Astrocyte of the cerebellum (primary cell): Measurements from ENCODE around the gene RLN3.
A peak's percentile ranks its signal among the peaks of the same experiment; 100 is the strongest.

Experiments used
- DNase-seq: peaks from one replicate; pipeline ENCODE4 v3.0.0-alpha.2; 2011; ENCODE audit warnings: low read depth
- H3K4me3 ChIP-seq: 2 replicates; pipeline ENCODE4 v1.5.1; 2011; ENCODE audit warnings: mild to moderate bottlenecking, low read depth, low read length, moderate library complexity
- in situ Hi-C: cut with HindIII; loops from 2 replicates; pipeline ENCODE4 v1.10.0; 2017; ENCODE audit warnings: low sequenced_read_pairs
- TF ChIP-seq, protein P1 (sequence below): IDR thresholded peaks from 2 replicates; pipeline ENCODE4 v1.5.1; 2012; ENCODE audit warnings: low read length, low read depth, moderate library complexity, mild to moderate bottlenecking; ENCODE audit errors: missing control alignments

Gene RLN3

DNA sequence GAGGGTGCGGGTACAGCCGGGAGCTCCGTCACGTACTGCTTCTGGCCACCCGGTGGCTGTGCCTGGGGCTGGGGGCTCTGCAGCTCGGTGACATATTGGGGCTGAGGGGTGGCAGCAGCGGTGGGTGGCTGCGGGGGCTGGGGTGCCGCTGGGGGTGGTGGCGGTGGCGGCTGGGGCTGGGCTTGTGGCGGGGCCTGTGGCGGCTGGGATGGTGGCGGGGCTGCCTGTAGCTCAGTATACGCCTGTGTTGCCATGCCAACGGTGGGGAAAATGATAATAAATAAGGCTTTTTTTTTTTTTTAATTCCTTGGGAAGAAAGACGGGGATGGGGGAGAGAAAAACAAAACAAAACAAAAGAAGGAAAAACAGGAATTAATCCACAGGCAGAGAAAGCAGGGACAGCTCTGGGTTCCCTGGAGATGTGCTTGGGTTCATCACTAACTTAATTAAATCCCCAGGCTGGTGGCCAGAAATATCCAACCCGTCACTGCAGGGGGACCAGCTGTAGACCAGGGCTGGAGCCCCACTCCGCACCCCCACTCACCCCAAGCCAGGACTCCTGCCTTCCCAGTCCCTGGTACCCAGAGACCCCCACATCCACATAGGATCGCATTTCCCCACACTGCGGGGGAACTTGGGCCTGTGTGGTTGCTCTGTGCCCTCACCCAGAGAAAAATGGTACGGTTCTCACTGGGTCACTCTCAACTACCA lies 34.2 kb upstream of the RLN3 start:
- no peak overlapping the region for H3K4me3 ChIP-seq
- DNase-seq = no peak
- in situ Hi-C loops = no loop called here
- TF ChIP-seq, protein P1, sequence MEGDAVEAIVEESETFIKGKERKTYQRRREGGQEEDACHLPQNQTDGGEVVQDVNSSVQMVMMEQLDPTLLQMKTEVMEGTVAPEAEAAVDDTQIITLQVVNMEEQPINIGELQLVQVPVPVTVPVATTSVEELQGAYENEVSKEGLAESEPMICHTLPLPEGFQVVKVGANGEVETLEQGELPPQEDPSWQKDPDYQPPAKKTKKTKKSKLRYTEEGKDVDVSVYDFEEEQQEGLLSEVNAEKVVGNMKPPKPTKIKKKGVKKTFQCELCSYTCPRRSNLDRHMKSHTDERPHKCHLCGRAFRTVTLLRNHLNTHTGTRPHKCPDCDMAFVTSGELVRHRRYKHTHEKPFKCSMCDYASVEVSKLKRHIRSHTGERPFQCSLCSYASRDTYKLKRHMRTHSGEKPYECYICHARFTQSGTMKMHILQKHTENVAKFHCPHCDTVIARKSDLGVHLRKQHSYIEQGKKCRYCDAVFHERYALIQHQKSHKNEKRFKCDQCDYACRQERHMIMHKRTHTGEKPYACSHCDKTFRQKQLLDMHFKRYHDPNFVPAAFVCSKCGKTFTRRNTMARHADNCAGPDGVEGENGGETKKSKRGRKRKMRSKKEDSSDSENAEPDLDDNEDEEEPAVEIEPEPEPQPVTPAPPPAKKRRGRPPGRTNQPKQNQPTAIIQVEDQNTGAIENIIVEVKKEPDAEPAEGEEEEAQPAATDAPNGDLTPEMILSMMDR = no peak

DNA sequence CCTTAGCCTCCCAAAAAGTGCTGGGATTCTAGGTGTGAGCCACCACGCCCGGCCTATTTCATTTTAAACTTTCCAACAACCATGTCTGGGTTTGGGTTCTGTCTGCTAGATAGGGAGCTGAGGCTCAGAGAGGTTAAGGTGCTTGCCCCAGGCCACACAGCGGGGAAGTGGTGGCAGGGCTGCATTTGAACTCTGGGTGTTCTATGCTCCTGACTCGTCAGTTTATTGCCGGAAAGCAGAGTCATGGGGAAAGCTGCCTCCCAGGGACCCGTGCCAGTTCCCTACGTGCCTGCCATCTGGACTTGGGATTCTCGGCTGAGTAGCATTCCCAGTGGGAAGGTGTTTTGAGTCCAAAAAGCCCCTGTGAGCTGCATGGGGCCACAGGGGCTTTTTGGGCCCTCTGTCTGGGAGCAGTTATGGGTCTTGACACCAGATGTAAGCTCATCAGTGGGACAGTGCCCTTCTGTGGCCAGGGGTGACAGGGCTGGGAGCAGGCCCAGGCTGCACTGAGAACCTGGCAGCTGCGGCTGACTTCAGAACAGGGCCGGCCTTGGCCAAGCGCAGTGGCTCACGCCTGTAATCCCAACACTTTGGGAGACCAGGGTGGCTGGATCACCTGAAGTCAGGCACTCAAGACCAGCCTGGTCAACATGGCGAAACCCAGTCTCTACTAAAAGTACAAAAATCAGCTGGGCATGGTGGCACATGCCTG lies 32.8 kb upstream of the RLN3 start:
- TF ChIP-seq, protein P1 = no peak
- peak; percentile 11 for DNase-seq
- H3K4me3 ChIP-seq = no peak overlapping the region
- in situ Hi-C loops = no loop called here

DNA sequence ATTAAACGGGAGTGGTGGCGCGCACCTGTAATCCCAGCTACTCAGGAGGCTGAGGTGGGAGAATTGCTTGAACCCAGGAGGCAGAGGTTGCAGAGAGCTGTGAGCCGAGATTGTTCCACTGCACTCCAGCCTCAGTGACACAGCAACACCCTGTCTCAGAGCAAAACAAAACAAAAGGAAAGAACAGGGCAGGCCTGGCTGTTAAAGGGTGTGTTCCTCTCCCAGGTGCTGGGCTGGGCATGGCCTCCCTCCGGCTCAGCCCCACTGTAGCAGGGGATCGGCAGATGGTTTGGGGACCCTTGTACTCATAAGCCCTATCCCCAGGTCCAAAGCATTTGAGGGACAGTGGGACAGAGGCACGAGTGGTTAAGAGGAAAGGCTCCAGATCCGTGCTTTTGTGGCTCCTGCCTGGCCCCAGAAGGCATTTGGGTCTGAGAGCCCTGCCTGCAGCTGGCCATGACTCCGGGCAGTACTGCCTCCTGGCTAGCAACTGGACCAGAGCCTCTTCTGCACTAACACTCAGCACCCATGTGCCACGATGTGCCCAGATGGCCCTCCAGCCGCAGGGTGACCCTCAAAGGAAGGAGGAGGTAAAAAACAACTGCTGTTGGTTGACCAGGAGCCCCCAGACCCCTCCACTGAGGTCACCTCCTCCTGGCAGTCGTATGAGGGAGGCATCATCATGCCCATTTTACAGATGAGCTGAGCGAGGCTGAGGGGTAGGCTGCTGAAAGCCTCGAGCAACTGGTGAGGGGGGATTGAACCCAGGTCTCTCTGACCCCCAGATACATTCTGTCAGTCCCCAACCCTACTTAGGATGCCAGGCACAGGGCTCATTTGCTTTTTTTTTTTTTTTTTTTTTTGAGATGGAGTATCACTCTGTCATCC lies 31.8 kb upstream of the RLN3 start:
- in situ Hi-C loops = no loop called here
- H3K4me3 ChIP-seq = no peak overlapping the region
- no peak for DNase-seq
- TF ChIP-seq, protein P1 = no peak

DNA sequence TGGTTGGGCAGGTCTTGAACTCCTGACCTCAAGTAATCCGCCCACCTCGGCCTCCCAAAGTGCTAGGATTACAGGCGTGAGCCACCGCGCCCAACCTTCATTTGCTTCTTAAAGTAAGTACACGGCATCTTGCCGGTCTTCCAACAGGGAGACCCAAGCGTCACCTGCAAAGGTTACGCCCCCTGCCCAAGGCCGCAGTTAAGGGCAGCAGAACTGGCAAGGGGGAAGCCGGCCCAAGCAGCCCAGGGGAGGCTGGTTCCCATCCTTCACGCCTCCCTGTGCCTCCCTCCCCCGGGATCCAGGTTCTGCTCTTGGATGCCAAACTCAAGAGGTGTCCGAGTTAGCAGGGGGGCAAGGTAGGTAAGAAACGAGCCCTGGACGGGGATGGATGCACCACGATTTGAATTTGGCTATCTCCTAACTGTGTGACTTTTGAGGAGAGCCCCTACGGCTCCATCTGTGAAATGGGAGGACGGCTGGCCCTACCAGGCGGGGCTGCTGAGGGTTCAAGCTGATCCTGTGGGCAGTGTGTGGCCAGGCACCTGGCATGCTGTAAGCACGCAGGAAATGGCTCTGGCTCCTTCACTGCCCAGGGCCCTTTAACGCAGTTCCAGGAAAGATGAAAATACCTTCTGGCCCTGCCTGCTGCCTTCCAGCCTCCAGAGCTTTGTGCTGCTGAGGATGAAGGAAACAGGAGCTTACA lies 30.9 kb upstream of the RLN3 start:
- in situ Hi-C loops = no loop called here
- TF ChIP-seq, protein P1 = no peak
- DNase-seq = no peak
- H3K4me3 ChIP-seq = no peak overlapping the region

- TF ChIP-seq, protein P1 = no peak
- no peak for DNase-seq
- H3K4me3 ChIP-seq = no peak overlapping the region
- in situ Hi-C loops = no loop called here
These were observed 30.4 kb upstream of the RLN3 start for GRCh38 chr19:13997631-13997962.

GRCh38 chr19:13998426-13998825 lies 29.5 kb upstream of the RLN3 start:
- in situ Hi-C loops = no loop called here
- no peak overlapping the region for H3K4me3 ChIP-seq
- TF ChIP-seq, protein P1 = no peak
- no peak for DNase-seq
